GM12873 (cell line): ENCODE measurements around the gene C19orf25.

ENCODE experiments used
- TF ChIP-seq, protein P1 (sequence below): IDR thresholded peaks from 2 replicates; pipeline ENCODE4 v1.5.1; 2012; ENCODE audit warnings: low read depth, mild to moderate bottlenecking, moderate library complexity, low read length, control low read depth; ENCODE audit not compliant: insufficient read depth; ENCODE audit errors: missing control alignments

C19orf25 gene

GRCh38 chr19:1466461-1467214, 12.4 kb downstream of the C19orf25 start:
- TF ChIP-seq, protein P1, sequence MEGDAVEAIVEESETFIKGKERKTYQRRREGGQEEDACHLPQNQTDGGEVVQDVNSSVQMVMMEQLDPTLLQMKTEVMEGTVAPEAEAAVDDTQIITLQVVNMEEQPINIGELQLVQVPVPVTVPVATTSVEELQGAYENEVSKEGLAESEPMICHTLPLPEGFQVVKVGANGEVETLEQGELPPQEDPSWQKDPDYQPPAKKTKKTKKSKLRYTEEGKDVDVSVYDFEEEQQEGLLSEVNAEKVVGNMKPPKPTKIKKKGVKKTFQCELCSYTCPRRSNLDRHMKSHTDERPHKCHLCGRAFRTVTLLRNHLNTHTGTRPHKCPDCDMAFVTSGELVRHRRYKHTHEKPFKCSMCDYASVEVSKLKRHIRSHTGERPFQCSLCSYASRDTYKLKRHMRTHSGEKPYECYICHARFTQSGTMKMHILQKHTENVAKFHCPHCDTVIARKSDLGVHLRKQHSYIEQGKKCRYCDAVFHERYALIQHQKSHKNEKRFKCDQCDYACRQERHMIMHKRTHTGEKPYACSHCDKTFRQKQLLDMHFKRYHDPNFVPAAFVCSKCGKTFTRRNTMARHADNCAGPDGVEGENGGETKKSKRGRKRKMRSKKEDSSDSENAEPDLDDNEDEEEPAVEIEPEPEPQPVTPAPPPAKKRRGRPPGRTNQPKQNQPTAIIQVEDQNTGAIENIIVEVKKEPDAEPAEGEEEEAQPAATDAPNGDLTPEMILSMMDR, result no peak

DNA sequence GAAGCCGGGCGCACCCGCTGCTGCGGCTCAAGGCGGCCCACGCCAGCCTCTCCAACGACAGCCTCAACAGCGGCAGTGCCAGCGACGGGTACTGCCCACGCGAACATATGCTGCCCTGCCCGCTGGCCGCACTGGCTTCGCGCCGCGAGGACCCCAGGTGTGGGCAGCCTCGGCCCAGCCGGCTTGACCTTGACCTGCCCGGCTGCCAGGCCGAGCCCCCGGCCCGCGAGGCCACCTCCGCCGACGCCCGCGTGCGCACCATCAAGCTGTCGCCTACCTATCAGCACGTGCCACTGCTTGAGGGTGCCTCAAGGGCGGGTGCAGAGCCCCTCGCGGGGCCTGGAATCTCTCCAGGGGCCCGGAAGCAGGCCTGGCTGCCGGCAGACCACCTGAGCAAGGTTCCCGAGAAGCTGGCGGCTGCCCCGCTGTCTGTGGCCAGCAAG, 13.0 kb downstream of the C19orf25 start:
- TF ChIP-seq, protein P1, result no peak

GRCh38 chr19:1465191-1466016, 13.6 kb downstream of the C19orf25 start:
- TF ChIP-seq, protein P1, result peak; percentile 40

DNA sequence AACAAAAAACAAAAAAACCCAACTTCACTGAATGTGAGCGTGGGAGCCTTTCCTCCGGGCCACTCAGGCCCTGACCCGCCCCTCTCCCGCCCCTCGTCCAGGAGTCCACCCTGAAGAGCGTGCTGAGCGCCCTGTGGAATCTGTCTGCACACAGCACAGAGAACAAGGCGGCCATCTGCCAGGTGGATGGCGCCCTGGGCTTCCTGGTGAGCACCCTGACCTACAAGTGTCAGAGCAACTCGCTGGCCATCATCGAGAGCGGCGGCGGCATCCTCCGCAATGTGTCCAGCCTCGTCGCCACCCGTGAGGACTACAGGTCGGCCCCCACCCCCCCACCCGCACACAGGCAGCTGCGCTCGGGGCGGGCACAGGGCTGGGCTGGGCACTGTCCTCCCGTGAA, 17.2 kb downstream of the C19orf25 start:
- TF ChIP-seq, protein P1, result no peak

DNA sequence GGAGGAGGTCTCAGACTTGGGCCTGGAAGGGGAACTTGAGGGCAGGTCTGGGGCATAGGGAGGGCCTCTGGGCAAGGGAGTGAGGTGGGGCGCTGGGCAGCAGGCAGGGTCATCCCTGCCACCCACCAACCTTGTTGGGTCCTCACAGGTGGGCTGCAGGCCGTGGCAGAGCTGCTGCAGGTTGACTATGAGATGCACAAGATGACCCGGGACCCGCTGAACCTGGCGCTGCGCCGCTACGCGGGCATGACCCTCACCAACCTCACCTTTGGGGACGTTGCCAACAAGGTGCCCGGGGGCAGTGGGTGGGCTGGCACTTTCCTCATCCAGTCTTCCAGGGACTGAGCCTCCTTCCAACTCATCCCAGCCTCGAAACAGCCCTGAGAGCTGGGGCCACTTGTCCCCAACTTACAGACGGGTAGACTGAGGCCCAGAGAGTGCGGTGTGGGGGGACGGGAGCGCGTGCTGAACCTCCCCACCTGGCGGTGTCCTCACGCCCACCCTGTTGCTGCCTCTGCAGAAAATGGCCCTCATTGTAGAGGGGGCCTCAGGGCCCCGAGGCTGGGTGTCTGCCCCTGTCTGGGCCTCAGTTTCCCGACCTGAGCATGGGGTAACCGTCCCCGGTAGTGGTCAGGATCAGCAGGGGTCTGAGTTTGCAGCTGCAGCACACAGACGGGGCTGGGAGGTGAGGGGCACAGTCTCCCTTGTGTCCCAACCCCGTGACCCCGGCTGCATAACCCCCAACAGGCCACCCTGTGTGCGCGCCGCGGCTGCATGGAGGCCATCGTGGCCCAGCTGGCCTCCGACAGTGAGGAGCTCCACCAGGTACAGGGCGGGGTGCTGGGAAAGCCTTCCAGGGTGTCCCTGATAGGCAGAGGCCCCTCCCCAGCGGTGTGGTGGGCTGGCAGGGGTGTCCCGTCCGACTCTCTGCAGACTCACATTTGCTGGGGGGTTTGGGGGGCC, 18.7 kb downstream of the C19orf25 start:
- TF ChIP-seq, protein P1, result no peak

GRCh38 chr19:1459479-1459878, 19.5 kb downstream of the C19orf25 start:
- TF ChIP-seq, protein P1, result no peak
